K562 (cell line): Measurements from ENCODE around the gene TMEM88. TPM values are rescaled to one million over a fixed set of nuclear protein-coding genes. Genes with fewer than 3 reads are reported as not detected.
A peak's percentile ranks its signal among the peaks of the same experiment; 100 is the strongest.

Source experiments
- ATAC-seq: fragments of 200-7000 bp; cut with Tn5 transposase; 3 replicates; pipeline ENCODE4 v1.9.1; 2020; ENCODE audit warnings: moderate library complexity
- BruUV-seq: library from RNA; stranded (reverse); fragments of 400-500 nt; replicated peaks from 2 replicates; lab custom pipeline; 2021; lab: Mats Ljungman, UMichigan
- CTCF ChIA-PET: fragments of 300-600 bp; formaldehyde crosslinking; extraction: SDS; loops from one replicate; lab custom pipeline; 2021; ENCODE audit warnings: low intra/inter-chr PET ratio; lab: Yijun Ruan, JAX
- POLR2A ChIA-PET: fragments of 300-600, 350-650 bp; sonication (Branson Sonifier 250); formaldehyde crosslinking; extraction: SDS; loops from one replicate; lab custom pipeline; 2021; ENCODE audit warnings: antibody characterized with exemption, inconsistent platforms; lab: Yijun Ruan, JAX
- DNase-seq, 4 experiments: peaks; one replicate each; pipeline versions ENCODE4 v3.0.0 to v3.0.0-alpha.2; 2011 to 2018; ENCODE audit warnings: low spot score in 3 of 4, mixed read lengths in 3 of 4; ENCODE audit errors: extremely low read depth in 1 of 4
- FAIRE-seq: peaks from 2 replicates; lab custom pipeline; 2011; peaks lifted over from hg19 to GRCh38; lab: Jason Lieb, UNC
- H2AFZ ChIP-seq: 2 replicates; pipeline ENCODE4 v1.6.0; 2011; ENCODE audit warnings: low read depth, low read length, control low read depth, inconsistent platforms
- H3K27ac ChIP-seq: fragments of 200-600 bp; 3 replicates; pipeline ENCODE4 v1.8.0; 2011; ENCODE audit warnings: low read depth, mild to moderate bottlenecking, control low read depth, inconsistent platforms, low read length, moderate library complexity, mixed read lengths; ENCODE audit errors: extremely low read depth
- H3K27me3 ChIP-seq, 2 experiments: fragments of 300-600 bp in 1 of 2; 2 replicates in 1 of 2; 3 replicates in 1 of 2; pipeline versions ENCODE4 v1.6.0 to v1.8.0; 2011; ENCODE audit warnings: inconsistent platforms in 2 of 2, low read length in 2 of 2, mild to moderate bottlenecking in 1 of 2, mixed read lengths in 1 of 2, moderate library complexity in 1 of 2; ENCODE audit not compliant: control insufficient read depth in 2 of 2, insufficient read depth in 2 of 2
- H3K36me3 ChIP-seq: fragments of 300-600 bp; 3 replicates; pipeline ENCODE4 v1.8.0; 2011; ENCODE audit warnings: mild to moderate bottlenecking, low read length, inconsistent platforms; ENCODE audit not compliant: control insufficient read depth, insufficient read depth
- H3K4me1 ChIP-seq, 2 experiments: fragments of 200-600 bp in 1 of 2; replicated peaks in 1 of 2; 2 replicates in 1 of 2; 3 replicates in 1 of 2; pipeline versions ENCODE4 v1.5.1 to v1.8.0; 2011; ENCODE audit warnings: inconsistent platforms in 2 of 2, low read length in 2 of 2, mild to moderate bottlenecking in 1 of 2, mixed read lengths in 1 of 2, moderate library complexity in 1 of 2; ENCODE audit not compliant: control insufficient read depth in 2 of 2, insufficient read depth in 2 of 2
- H3K4me2 ChIP-seq: 2 replicates; pipeline ENCODE4 v1.6.1; 2011; ENCODE audit warnings: low read length, control low read depth, inconsistent platforms, mixed read lengths; ENCODE audit not compliant: insufficient read depth
- H3K4me3 ChIP-seq: fragments of 200-600 bp; sonication (generic), shearing (Covaris generic); 2 replicates; pipeline ENCODE4 v1.5.1; 2016; ENCODE audit warnings: control low read depth, inconsistent platforms
- H3K79me2 ChIP-seq: fragments of 200-600 bp; 3 replicates; pipeline ENCODE4 v1.8.0; 2011; ENCODE audit warnings: low read length, inconsistent platforms; ENCODE audit not compliant: control insufficient read depth, insufficient read depth
- H3K9ac ChIP-seq, 2 experiments: 2 replicates each; pipeline versions ENCODE4 v1.6.0 to v1.6.1; 2011; ENCODE audit warnings: low read depth in 2 of 2, low read length in 2 of 2, control low read depth in 1 of 2, inconsistent platforms in 1 of 2, mild to moderate bottlenecking in 1 of 2, mixed read lengths in 1 of 2; ENCODE audit not compliant: insufficient read depth in 1 of 2
- H3K9me1 ChIP-seq: one replicate; pipeline ENCODE4 v1.6.0; 2011; ENCODE audit warnings: inconsistent platforms, mild to moderate bottlenecking, low read length, moderate library complexity; ENCODE audit not compliant: control insufficient read depth, insufficient read depth
- H3K9me3 ChIP-seq: replicated peaks from 2 replicates; pipeline ENCODE4 v1.5.1; 2011; ENCODE audit warnings: low read depth, low read length, inconsistent platforms; ENCODE audit not compliant: control insufficient read depth, insufficient read depth
- H4K20me1 ChIP-seq: replicated peaks from 2 replicates; pipeline ENCODE4 v1.6.1; 2011; ENCODE audit warnings: low read length, inconsistent platforms, mixed read lengths; ENCODE audit not compliant: control insufficient read depth, insufficient read depth
- E4F1 ChIP-seq: fragments of 250-450 bp; sonication (Bioruptor Pico); IDR thresholded peaks from 2 replicates; pipeline ENCODE4 v1.5.0; 2021; ENCODE audit warnings: mild to moderate bottlenecking, borderline replicate concordance
- FIP1L1 ChIP-seq: fragments of 200-400 bp; formaldehyde crosslinking; IDR thresholded peaks from 2 replicates; pipeline ENCODE4 v1.6.1; 2018; ENCODE audit warnings: mild to moderate bottlenecking, low read depth, low read length; ENCODE audit not compliant: poor library complexity, severe bottlenecking
- RNF2 ChIP-seq: sonication (generic); IDR thresholded peaks from 2 replicates; pipeline ENCODE4 v1.6.1; 2016
- YY1 ChIP-seq, 3 experiments: IDR thresholded peaks; 2 replicates each; pipeline ENCODE4 v1.6.1; 2011; ENCODE audit warnings: low read length in 2 of 3, mild to moderate bottlenecking in 2 of 3, moderate library complexity in 2 of 3, borderline replicate concordance in 1 of 3, control low read depth in 1 of 3, low read depth in 1 of 3; ENCODE audit not compliant: insufficient read depth in 3 of 3, insufficient replicate concordance in 2 of 3, control insufficient read depth in 1 of 3, insufficient read length in 1 of 3; ENCODE audit errors: extremely low read depth in 1 of 3
- ZFX ChIP-seq: sonication (generic); formaldehyde crosslinking; IDR thresholded peaks from 2 replicates; pipeline ENCODE4 v1.8.0; 2022; ENCODE audit warnings: mild to moderate bottlenecking, missing genetic modification reagents, moderate library complexity
- ZNF274 ChIP-seq: IDR thresholded peaks from 2 replicates; pipeline ENCODE4 v1.6.1; 2011; ENCODE audit warnings: low read depth, mild to moderate bottlenecking, low read length, moderate library complexity, borderline replicate concordance
- WGBS: fragments of 100-300 bp; shearing (Covaris generic); methylation state at CpG from one replicate; pipeline ENCODE4 v1.1.6; 2016; ENCODE audit warnings: low coverage, mixed read lengths; ENCODE audit not compliant: insufficient coverage; ENCODE audit errors: missing lambda C conversion rate; 5-methylcytosine and 5-hydroxymethylcytosine counted together
- in situ Hi-C: fragments of 300-500 bp; cut with MboI; formaldehyde crosslinking; loops from 4 replicates; pipeline ENCODE4 v1.15.0; 2018; ENCODE audit warnings: inconsistent platforms, mixed read lengths
- intact Hi-C: fragments of 100-400 bp; cut with micrococcal nuclease; formaldehyde crosslinking; loops from 2 replicates; pipeline ENCODE4 v1.14.2; 2022
- polyA plus RNA-seq, 8 experiments: library from polyadenylated mRNA; depleted of rRNA in 4 of 8; stranded (reverse) in 5 of 8; unstranded in 3 of 8; fragments of >200 nt; fragmentation: Nextera tagmentation in 2 of 8; fragmentation: Illumina TruSeq in 1 of 8; extraction: Ambion mirVana in 2 of 8; extraction: Trizol in 1 of 8; gene quantifications; 2 replicates each; pipeline versions ENCODE4 v1.2.1 to v1.2.3, GENCODE V29; 2011 to 2014; ENCODE audit warnings: inconsistent platforms in 1 of 8, missing spikeins in 1 of 8
- total RNA-seq, 7 experiments: library from RNA; depleted of rRNA in 6 of 7; stranded (reverse); fragments of >200 nt in 6 of 7; fragmentation: Illumina TruSeq in 2 of 7; extraction: Trizol in 2 of 7; gene quantifications; 2 replicates each; pipeline versions ENCODE4 v1.2.1 to v1.2.3, GENCODE V29; 2011 to 2021; ENCODE audit warnings: low replicate concordance in 1 of 7
- TF ChIP-seq, protein P1 (sequence below): fragments of 450-650 bp; IDR thresholded peaks from 2 replicates; pipeline ENCODE4 v1.6.1; 2018; ENCODE audit not compliant: partially characterized antibody
- TF ChIP-seq, protein P2 (sequence below): fragments of 250-450 bp; sonication (Bioruptor Pico); IDR thresholded peaks from 2 replicates; pipeline ENCODE4 v1.5.0; 2022; ENCODE audit warnings: mild to moderate bottlenecking

TMEM88 gene
- total and polyA plus RNA-seq, 9 of the 15 experiments (the other 6 are each of a cell fraction or from before 2014, with no cell fraction given), result 0.10 to 1.4 (median 0.36) TPM; not detected in 3

- 92% methylated on average over 4 of the region's 5 CpGs for WGBS
- BruUV-seq, result no TSS peak
These were observed 10.3 kb downstream of the TMEM88 start for GRCh38 chr17:7864995-7865650.

More at GRCh38 chr17:7864995-7865650, 10.3 kb downstream of the TMEM88 start:
- no peak overlapping the region for H2AFZ ChIP-seq
- CTCF ChIA-PET, result no interaction called here
- in situ Hi-C loops, result no loop called here
- TF ChIP-seq YY1 (IDR thresholded peaks at IDR 0.05; ENCODE audit: borderline replicate concordance in 1 of 3, control insufficient read depth in 1 of 3, extremely low read depth in 1 of 3, insufficient read depth in 3 of 3, insufficient read length in 1 of 3, insufficient replicate concordance in 2 of 3, low read depth in 1 of 3, low read length in 2 of 3) (peak in 1 of 3 experiments; percentile 64), ZFX (CRISPR knock-in tag) (no peak), RNF2 (no peak), FIP1L1 (no peak), ZNF274 (no peak), E4F1 (CRISPR knock-in tag) (no peak)
- TF ChIP-seq, protein P1, sequence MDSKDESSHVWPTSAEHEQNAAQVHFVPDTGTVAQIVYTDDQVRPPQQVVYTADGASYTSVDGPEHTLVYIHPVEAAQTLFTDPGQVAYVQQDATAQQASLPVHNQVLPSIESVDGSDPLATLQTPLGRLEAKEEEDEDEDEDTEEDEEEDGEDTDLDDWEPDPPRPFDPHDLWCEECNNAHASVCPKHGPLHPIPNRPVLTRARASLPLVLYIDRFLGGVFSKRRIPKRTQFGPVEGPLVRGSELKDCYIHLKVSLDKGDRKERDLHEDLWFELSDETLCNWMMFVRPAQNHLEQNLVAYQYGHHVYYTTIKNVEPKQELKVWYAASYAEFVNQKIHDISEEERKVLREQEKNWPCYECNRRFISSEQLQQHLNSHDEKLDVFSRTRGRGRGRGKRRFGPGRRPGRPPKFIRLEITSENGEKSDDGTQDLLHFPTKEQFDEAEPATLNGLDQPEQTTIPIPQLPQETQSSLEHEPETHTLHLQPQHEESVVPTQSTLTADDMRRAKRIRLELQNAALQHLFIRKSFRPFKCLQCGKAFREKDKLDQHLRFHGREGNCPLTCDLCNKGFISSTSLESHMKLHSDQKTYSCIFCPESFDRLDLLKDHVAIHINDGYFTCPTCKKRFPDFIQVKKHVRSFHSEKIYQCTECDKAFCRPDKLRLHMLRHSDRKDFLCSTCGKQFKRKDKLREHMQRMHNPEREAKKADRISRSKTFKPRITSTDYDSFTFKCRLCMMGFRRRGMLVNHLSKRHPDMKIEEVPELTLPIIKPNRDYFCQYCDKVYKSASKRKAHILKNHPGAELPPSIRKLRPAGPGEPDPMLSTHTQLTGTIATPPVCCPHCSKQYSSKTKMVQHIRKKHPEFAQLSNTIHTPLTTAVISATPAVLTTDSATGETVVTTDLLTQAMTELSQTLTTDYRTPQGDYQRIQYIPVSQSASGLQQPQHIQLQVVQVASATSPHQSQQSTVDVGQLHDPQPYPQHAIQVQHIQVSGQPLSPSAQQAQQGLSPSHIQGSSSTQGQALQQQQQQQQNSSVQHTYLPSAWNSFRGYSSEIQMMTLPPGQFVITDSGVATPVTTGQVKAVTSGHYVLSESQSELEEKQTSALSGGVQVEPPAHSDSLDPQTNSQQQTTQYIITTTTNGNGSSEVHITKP, result peak; percentile 25
- TF ChIP-seq, protein P2, sequence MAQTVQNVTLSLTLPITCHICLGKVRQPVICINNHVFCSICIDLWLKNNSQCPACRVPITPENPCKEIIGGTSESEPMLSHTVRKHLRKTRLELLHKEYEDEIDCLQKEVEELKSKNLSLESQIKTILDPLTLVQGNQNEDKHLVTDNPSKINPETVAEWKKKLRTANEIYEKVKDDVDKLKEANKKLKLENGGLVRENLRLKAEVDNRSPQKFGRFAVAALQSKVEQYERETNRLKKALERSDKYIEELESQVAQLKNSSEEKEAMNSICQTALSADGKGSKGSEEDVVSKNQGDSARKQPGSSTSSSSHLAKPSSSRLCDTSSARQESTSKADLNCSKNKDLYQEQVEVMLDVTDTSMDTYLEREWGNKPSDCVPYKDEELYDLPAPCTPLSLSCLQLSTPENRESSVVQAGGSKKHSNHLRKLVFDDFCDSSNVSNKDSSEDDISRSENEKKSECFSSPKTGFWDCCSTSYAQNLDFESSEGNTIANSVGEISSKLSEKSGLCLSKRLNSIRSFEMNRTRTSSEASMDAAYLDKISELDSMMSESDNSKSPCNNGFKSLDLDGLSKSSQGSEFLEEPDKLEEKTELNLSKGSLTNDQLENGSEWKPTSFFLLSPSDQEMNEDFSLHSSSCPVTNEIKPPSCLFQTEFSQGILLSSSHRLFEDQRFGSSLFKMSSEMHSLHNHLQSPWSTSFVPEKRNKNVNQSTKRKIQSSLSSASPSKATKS (CRISPR knock-in tag), result no peak
- TF ChIP-seq, all 486 proteins: peak for 2
- no peak for ATAC-seq
- POLR2A ChIA-PET, result interaction anchor here (1.0 to 1.4 kb wide), 3 partner anchors 9 to 118 kb away, joined by 3 to 5 read pairs (median 4); no protein-coding TSS in a partner anchor
- FAIRE-seq, result no peak
- no peaks in the 10 kb centered on the region; a peak in 1 of 5 replicates for H3K4me1 ChIP-seq
- intact Hi-C loops, result no loop called here
- no peaks in the 10 kb centered on the region for H3K9me1 ChIP-seq
- H3K4me2 ChIP-seq, result no peak overlapping the region
- H3K4me3 ChIP-seq, result no peak overlapping the region
- no peaks in the 10 kb centered on the region for H3K27me3 ChIP-seq
- H3K79me2 ChIP-seq, result no peaks in the 10 kb centered on the region; the same call in 2 of the 3 replicates
- H3K9ac ChIP-seq, result no peak overlapping the region
- no peaks in the 10 kb centered on the region for H3K9me3 ChIP-seq
- no peaks in the 10 kb centered on the region for H4K20me1 ChIP-seq
- H3K36me3 ChIP-seq, result peaks cover 21% of the 10 kb centered on the region; the same call in 2 of the 3 replicates
- DNase-seq, result no peak
- no peak overlapping the region for H3K27ac ChIP-seq
